Stromal cell of bone marrow (primary cell): ENCODE measurements around the gene PIGQ.

ENCODE experiments used
- DNase-seq: peaks from one replicate; pipeline ENCODE4 v3.0.0-alpha.2; 2012; ENCODE audit warnings: low read depth

The PIGQ gene

GRCh38 chr16:569445-570254, at the start of gene PIGQ:
Gene PIGQ (plus strand): TSS chr16:569968. CDS start chr16:574075, 4,107 bp downstream.
- no peak for DNase-seq

GRCh38 chr16:520847-521246, 48.9 kb upstream of the PIGQ start:
- DNase-seq, result no peak

- no peak for DNase-seq
Measured at GRCh38 chr16:521381-522210, 48.2 kb upstream of the PIGQ start.

- no peak for DNase-seq
Measured at GRCh38 chr16:522320-523096, 47.3 kb upstream of the PIGQ start.

GRCh38 chr16:523097-523741, 46.5 kb upstream of the PIGQ start:
- no peak for DNase-seq

- no peak for DNase-seq
Measured at GRCh38 chr16:524274-525040, 45.3 kb upstream of the PIGQ start.

- no peak for DNase-seq
Measured at GRCh38 chr16:525123-525519, 44.6 kb upstream of the PIGQ start.

GRCh38 chr16:525520-526180, 44.1 kb upstream of the PIGQ start:
- peak; percentile 62 for DNase-seq

- DNase-seq, result no peak
Measured at GRCh38 chr16:526181-527014, 43.4 kb upstream of the PIGQ start.

- DNase-seq, result peak; percentile 62
Measured at GRCh38 chr16:527015-527903, 42.5 kb upstream of the PIGQ start, which contains the start of gene CAPN15. Gene CAPN15 (plus strand): TSS chr16:527712. CDS start chr16:546839, 19,127 bp downstream.

GRCh38 chr16:528111-529011, 41.4 kb upstream of the PIGQ start:
- DNase-seq, result peak; percentile 54

GRCh38 chr16:529012-529575, 40.7 kb upstream of the PIGQ start:
- DNase-seq, result no peak

- DNase-seq, result no peak
Measured at GRCh38 chr16:530111-530817, 39.5 kb upstream of the PIGQ start.

GRCh38 chr16:531494-532125, 38.2 kb upstream of the PIGQ start:
- DNase-seq, result no peak

GRCh38 chr16:533391-534123, 36.2 kb upstream of the PIGQ start:
- no peak for DNase-seq
